GM12875 (cell line): ENCODE results near the gene CBFA2T3.

ENCODE experiments used
- H3K4me3 ChIP-seq: one replicate; pipeline ENCODE4 v1.5.1; 2011; ENCODE audit warnings: low read depth, low read length, control low read depth
- CTCF ChIP-seq: IDR thresholded peaks from 2 replicates; pipeline ENCODE4 v1.5.1; 2011; ENCODE audit warnings: low read depth, mild to moderate bottlenecking, control low read depth, inconsistent platforms, low read length, moderate library complexity, borderline replicate concordance; ENCODE audit not compliant: insufficient read depth

The CBFA2T3 gene

GRCh38 chr16:88975511-88976061 is 1.4 kb downstream of the CBFA2T3 start:
- TF ChIP-seq CTCF = no peak
- peak overlapping the region; percentile 89 for H3K4me3 ChIP-seq

GRCh38 chr16:88974916-88975215 is 2.1 kb downstream of the CBFA2T3 start:
- TF ChIP-seq CTCF = no peak
- peak overlapping the region; percentile 89 for H3K4me3 ChIP-seq

- TF ChIP-seq CTCF = no peak
- peak overlapping the region; percentile 89 for H3K4me3 ChIP-seq
Measured at GRCh38 chr16:88974080-88974915, 2.7 kb downstream of the CBFA2T3 start.

- no peak for TF ChIP-seq CTCF
- peak overlapping the region; percentile 89 for H3K4me3 ChIP-seq
Measured at GRCh38 chr16:88973415-88974050, 3.5 kb downstream of the CBFA2T3 start.

GRCh38 chr16:88973007-88973410 is 4.0 kb downstream of the CBFA2T3 start:
- TF ChIP-seq CTCF = 0 out of 2 replicates have a peak, but pooled peaks have one; percentile 6
- peak overlapping the region; percentile 89 for H3K4me3 ChIP-seq

GRCh38 chr16:88972349-88972748 is 4.7 kb downstream of the CBFA2T3 start:
- H3K4me3 ChIP-seq = peak overlapping the region; percentile 89
- no peak for TF ChIP-seq CTCF

- no peak for TF ChIP-seq CTCF
- peak overlapping the region; percentile 89 for H3K4me3 ChIP-seq
Measured at GRCh38 chr16:88971371-88972097, 5.5 kb downstream of the CBFA2T3 start.
